ENCODE results near the gene SEMA3G. TPM values are rescaled to one million over a fixed set of nuclear protein-coding genes. Genes with fewer than 3 reads are reported as not detected.
A peak's percentile ranks its signal among the peaks of the same experiment; 100 is the strongest.

The SEMA3G gene
- total RNA-seq, 2 donors from 2014 or later, result 0.08 to 0.82 TPM

DNA sequence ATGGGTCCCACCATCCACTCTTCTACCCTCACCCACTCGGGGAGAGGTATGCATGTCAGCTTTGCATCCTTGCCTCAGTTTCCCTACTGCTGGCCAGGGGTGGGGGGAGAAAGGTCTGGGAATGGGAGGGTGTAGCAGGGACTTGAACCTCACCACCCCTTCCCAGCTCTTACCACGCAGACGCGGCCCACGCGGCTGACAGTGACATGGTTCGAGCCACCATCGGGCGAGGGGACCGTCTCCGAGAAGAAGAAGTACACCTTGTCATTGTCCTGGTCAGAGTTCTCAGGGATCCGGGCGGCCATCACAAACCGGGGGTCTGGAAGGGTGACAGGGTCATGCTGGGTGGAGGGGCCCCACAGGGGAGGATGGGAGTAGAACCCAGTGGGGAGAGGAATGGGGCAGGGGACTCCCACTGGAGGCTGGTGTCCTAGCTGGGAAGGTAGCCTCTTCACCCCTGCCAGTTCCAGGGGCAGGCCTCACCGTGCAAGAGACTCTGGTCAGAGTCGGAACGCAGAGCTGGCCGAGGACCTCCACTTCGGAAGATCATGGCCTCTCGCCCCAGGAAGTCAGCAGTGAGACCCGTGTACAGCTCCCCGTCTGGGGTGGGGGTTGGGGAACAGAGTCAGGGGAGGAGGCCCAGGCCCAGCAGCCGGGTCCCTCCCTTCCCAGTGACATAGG lies 3.7 kb downstream of the SEMA3G start:
- ATAC-seq (replicated peaks), result no peak
- H3K4me1 Mint-ChIP-seq, result no peaks in the 10 kb centered on the region
- no peaks in the 10 kb centered on the region for H3K9me3 Mint-ChIP-seq
- no peak overlapping the region for H3K4me3 Mint-ChIP-seq
- H3K36me3 Mint-ChIP-seq (ENCODE audit: low read depth), result no peaks in the 10 kb centered on the region
- H3K27me3 Mint-ChIP-seq, result no peaks in the 10 kb centered on the region
- H3K27ac Mint-ChIP-seq, result no peak overlapping the region

DNA sequence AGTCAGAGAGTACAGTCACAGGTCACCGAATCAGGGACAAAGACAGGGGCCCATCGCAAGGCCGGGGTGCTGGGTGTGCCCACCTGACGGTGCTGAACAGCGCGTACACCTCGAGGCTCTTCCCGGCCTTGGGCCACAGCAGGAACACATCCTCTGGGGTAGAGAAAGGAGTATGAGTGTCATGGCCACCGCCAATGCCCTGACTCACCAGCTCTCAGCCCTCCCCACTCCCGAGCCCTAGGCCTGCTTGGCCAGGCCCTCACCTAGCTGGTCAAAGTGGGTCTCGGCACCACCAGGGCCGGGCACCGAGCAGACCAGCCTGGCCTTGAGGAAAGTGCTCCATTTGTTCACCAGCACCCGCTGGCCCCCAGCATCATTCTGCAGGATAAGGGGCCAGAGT lies 4.2 kb downstream of the SEMA3G start:
- Mint-ChIP-seq H3K36me3 (ENCODE audit: low read depth) (no peaks in the 10 kb centered on the region), H3K9me3 (no peaks in the 10 kb centered on the region), H3K27me3 (no peaks in the 10 kb centered on the region), H3K4me3 (no peak overlapping the region), H3K4me1 (no peaks in the 10 kb centered on the region), H3K27ac (no peak overlapping the region)
- no peak for ATAC-seq (replicated peaks)

DNA sequence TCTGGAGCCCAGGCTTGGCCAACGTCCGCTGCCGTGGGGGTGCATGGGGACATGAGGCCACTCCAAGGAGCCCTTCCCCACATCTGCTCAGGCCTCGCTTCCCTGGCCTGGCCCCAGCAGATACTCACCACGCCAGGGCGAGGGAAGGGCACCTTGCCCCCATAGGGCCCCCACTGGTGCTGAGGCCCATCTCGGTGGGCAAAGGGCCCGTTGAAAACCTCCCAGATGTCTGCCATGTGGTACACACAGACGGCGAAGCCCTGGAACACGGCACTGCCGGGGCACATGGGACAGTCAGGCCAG lies 4.7 kb downstream of the SEMA3G start:
- Mint-ChIP-seq H3K4me1 (no peaks in the 10 kb centered on the region), H3K9me3 (no peaks in the 10 kb centered on the region), H3K36me3 (ENCODE audit: low read depth) (no peaks in the 10 kb centered on the region), H3K27ac (no peak overlapping the region), H3K4me3 (no peak overlapping the region), H3K27me3 (no peaks in the 10 kb centered on the region)
- ATAC-seq (replicated peaks), result no peak

DNA sequence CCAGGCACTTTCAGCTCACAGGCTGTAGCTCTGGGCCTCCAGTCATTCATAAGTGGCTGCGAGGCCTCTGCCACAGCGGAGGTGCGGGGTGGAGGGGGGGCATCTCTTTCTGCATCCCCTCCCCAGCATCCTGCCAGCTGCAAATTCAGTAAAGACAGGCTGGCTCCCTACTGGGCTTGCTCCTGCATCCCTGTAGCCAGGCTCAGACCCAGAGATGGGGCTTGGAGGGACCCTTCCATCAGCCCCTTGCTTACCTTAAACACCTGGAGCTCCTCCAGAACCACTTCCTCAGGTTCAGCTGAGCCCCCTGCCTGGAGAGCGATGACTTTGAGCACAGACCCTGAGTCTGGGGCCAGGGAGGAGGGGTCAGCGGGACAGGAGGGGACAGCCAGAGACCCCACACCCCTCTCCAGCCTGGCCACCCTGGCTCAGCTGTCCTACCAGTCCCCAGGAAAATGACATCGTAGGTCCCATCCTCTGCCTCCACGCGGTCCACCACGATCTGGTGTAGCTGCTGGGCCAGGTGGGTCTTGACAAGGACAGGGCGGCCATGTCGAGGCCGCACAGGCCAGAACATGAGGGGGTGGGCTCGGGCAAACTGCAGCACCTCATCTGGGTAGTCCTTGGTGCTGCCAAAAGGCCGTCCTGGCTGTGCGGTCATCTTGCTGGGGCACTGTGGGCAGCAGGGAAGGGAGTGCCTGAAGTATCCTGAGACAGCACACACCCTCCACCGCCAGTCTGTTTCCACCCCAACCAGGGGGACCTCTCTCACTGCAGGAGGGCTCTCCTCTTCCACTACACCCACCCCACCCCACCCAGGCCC lies 5.3 kb downstream of the SEMA3G start:
- ATAC-seq (replicated peaks), result no peak
- Mint-ChIP-seq H3K27ac (no peak overlapping the region), H3K4me1 (no peaks in the 10 kb centered on the region), H3K9me3 (no peaks in the 10 kb centered on the region), H3K36me3 (ENCODE audit: low read depth) (no peaks in the 10 kb centered on the region), H3K27me3 (no peaks in the 10 kb centered on the region), H3K4me3 (no peak overlapping the region)

DNA sequence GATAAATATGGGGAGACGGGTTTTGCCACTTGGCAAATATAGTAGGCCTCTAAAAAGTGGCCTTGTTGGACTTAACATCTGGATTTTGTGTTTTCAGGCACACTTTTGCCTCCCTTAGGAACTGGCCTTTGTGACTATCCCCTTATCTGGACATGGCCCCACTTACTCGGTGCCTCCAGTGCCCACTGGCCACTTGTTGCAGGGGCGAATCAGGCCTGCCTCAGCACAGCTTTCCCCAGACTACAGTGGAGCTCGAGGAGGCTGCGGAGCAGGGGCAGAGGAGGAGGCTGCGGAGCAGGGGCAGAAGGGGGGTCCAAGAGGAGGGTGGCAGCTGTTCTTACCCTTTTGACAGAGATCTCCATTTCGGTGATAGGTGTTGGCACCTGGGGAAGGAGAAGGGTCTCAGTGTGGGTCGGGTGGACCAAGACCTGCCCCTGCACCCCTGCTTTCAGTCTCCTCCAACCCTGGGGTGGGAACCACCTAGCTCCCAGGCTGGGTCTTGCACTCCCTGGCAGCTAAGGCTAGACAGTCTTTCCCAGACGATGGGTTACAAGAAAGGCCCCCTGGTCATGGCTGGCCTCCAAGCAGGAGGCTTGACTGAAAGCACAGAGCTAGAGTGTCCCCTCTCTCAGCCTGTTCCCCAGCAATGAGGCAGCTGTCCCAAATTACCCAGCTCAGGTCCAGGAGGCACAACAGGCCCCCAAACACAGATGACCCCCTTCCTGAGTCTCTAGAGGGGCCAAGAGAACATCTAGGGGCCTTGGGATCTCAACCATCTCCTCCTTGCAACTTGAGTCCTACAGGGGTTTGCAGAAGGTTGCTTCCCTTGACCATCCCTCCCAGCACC lies 6.1 kb downstream of the SEMA3G start:
- H3K9me3 Mint-ChIP-seq, result no peaks in the 10 kb centered on the region

DNA sequence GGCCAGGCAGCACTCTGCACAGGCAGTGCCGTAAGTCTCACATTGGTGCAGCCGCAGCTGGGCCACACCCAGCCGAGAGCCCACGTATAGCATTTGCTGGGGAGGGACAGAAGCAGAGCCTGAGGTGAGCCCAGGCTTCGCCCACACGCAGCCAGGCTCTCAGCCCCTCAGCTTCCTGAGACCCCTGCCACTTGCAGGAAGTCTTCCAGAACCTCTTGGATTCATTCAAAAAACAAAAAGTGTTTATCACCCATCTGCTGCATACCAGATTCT lies 6.9 kb downstream of the SEMA3G start:
- Mint-ChIP-seq H3K27ac (no peak overlapping the region), H3K4me3 (no peak overlapping the region), H3K27me3 (no peaks in the 10 kb centered on the region), H3K4me1 (peaks cover 3% of the 10 kb centered on the region), H3K36me3 (ENCODE audit: low read depth) (no peaks in the 10 kb centered on the region), H3K9me3 (no peaks in the 10 kb centered on the region)
- no peak for ATAC-seq (replicated peaks)

More for the DNA sequence above, 6.1 kb downstream of the SEMA3G start:
- Mint-ChIP-seq H3K27ac (no peak overlapping the region), H3K4me3 (no peak overlapping the region), H3K4me1 (no peaks in the 10 kb centered on the region), H3K36me3 (ENCODE audit: low read depth) (no peaks in the 10 kb centered on the region), H3K27me3 (no peaks in the 10 kb centered on the region)
- no peak for ATAC-seq (replicated peaks)

DNA sequence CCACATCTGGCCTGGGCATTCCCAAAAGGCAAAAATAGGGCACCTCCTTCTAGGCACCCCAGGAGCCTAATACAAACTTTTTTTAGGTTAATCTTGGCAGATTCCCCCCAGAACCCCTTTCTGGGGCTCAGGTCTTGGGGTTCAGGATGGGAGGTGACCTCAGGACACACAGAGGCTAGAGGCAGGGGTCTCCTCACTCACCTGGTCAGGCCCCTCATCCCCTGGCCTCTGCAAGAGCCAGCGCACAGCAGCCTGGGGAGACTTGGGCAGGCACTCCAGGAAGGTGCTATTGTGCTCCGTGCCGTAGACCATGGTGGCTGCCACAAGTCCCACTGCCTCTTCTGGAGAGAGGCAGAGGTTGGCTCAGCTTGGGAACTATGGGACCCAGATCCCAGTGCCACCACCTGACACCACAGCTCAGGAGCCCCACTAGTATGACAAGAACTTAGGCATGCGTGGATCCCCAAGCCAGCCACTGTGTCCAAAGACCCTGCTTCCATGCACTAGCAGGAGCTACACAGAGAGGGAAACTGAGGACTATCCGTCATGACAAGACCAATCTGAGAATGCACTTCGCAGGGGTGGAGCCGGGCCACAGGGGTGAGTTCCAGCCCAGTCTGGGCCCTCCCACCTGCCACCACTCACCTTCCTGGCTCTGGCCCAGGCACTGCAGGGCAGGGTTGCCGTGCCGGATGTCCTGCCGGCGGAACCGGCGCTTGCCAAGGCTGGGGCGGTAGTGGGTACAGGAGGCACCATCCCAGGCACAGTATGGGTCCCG lies 7.4 kb downstream of the SEMA3G start:
- no peak overlapping the region for H3K27ac Mint-ChIP-seq
- no peaks in the 10 kb centered on the region for H3K9me3 Mint-ChIP-seq
- H3K36me3 Mint-ChIP-seq (ENCODE audit: low read depth), result no peaks in the 10 kb centered on the region
- ATAC-seq (replicated peaks), result no peak
- no peaks in the 10 kb centered on the region for H3K27me3 Mint-ChIP-seq
- H3K4me3 Mint-ChIP-seq, result no peak overlapping the region
- H3K4me1 Mint-ChIP-seq, result peaks cover 4% of the 10 kb centered on the region

DNA sequence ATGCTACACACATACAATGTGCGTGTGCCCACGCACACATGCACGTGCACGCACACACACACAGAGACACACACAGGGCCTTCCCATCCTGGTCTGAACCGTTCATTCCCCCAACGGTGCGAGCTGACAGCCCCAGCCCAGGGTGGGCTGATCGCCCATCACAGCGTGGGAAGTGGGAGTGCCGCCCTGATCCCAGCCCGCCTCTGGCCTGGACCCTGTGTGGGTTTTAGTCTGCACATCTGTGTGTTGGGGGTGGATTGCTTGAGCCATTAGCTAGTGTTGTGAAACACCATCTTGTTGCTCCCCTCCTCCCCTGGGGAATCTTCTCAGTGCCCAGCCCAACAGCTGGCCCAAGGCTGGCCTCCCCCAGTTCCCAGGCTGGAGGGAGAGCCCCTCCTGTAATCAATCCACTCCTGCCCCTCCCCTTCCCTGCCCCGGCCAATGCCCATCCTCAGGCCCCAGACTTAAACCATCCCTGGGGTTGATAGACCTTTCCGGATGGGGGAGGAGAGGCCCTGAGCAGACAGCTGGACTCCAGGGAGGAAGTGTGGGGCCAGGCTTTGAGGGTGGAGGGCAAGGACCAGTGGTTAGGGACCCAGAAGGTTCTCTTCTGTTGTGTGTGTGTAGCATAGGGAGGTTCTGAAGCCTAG lies 8.3 kb downstream of the SEMA3G start:
- peaks cover 8% of the 10 kb centered on the region for H3K4me1 Mint-ChIP-seq
- no peaks in the 10 kb centered on the region for H3K9me3 Mint-ChIP-seq
- H3K27ac Mint-ChIP-seq, result no peak overlapping the region
- H3K27me3 Mint-ChIP-seq, result no peaks in the 10 kb centered on the region
- no peaks in the 10 kb centered on the region for H3K36me3 Mint-ChIP-seq (ENCODE audit: low read depth)
- H3K4me3 Mint-ChIP-seq, result no peak overlapping the region
- ATAC-seq (replicated peaks), result no peak

DNA sequence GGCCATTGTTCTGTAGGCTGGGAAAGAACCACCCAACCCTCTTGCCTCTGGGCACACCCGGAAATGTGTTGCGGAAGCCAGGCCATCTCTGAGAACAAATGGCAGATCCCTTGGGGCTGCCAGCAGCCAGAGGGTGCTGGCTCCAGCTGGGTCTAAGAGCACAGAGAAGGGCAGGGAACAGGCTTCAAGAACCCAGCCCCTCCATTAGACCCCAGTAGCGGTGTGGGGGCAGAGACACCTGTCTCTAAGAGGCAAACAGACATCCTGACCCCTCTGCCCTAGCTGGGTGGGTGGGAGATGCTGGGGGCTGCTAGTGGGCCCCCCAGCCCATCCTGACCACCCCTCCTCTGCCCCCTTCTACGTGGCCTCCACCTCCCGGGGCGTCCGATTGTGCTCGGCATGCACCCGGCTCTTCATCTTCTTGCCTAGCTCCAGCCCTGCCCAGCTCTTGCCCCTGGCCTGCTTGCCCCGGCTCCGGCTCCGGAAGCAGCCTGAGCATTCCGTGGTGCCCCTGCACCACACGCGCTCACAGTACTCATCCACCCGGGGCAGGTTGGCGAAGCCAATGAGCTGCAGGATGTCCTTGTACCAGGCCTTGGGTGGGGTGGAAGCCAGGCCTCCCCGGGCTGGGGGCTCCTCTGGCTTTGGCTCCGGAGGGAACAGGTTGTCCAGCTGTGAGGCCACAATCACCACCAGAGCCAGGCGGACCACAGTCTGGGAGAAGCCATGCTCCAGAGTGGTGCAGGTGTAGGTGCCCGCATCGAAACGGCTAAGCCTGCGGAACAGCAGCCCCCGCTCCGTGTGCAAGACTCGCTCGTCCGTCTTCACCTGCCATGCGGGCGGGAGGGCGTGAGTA lies 9.4 kb downstream of the SEMA3G start:
- Mint-ChIP-seq H3K9me3 (no peaks in the 10 kb centered on the region), H3K36me3 (ENCODE audit: low read depth) (no peaks in the 10 kb centered on the region), H3K4me3 (no peak overlapping the region), H3K4me1 (peaks cover 8% of the 10 kb centered on the region), H3K27ac (no peak overlapping the region), H3K27me3 (no peaks in the 10 kb centered on the region)
- ATAC-seq (replicated peaks), result no peak

DNA sequence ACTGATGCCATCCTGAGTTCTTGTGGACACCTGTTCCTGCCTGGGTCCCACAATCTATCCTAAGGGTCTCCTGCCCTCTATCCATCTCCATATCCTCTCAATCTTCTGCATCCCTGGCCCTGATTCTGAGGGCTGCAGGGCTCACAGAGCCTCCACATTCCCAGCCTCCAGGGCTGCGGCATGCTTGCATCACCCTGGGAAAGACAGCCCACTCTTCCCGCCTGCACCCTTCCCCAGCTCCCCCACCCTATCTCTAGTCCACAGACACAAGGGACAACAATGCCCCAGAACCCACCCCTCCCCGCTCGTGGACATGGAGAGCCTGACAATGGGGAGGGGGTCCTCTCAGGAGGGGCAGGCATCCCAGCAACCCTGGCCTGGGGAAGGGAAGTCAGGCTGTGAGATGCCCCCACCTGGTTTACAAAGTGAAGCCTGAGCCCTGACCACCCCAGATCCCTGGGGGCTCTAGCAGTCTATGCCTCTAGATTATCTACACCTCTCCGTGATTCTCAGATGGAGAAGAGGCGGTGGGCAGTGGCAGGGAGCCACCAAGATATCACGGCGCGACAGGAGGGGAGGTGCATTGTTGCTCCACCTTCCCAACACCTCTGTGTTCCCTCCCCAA lies 10.3 kb downstream of the SEMA3G start:
- no peak overlapping the region for H3K27ac Mint-ChIP-seq
- peaks cover 8% of the 10 kb centered on the region for H3K4me1 Mint-ChIP-seq
- no peak for ATAC-seq (replicated peaks)
- H3K4me3 Mint-ChIP-seq, result no peak overlapping the region
- no peaks in the 10 kb centered on the region for H3K36me3 Mint-ChIP-seq (ENCODE audit: low read depth)
- H3K27me3 Mint-ChIP-seq, result no peaks in the 10 kb centered on the region
- no peaks in the 10 kb centered on the region for H3K9me3 Mint-ChIP-seq

DNA sequence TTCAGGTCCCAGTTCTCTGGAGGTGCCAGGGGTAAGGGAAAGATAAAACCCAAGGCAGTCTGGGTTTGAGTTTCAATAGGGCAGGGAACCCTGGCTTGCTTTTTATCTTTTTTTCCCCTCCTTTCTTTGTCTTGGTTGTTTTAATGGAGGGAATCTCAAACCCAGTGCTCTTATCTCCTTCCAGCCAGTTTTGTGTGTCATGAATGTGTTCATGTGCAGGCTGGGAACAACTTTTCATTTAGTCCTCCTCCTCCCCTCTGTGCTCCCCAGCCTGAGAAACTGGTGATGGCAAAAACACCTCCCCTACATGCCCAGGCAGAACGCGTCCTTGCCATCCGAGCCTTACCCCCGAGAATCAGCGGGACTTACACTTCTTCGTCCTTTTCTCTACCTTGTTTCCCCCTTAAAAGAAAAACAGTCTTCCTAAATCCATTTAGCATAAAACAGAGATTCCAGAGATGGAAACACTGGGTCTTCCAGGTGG lies 10.9 kb downstream of the SEMA3G start:
- no peaks in the 10 kb centered on the region for H3K36me3 Mint-ChIP-seq (ENCODE audit: low read depth)
- H3K4me3 Mint-ChIP-seq, result no peak overlapping the region
- peak overlapping the region; percentile 27 for H3K27ac Mint-ChIP-seq
- ATAC-seq (replicated peaks), result no peak
- no peaks in the 10 kb centered on the region for H3K9me3 Mint-ChIP-seq
- no peaks in the 10 kb centered on the region for H3K27me3 Mint-ChIP-seq
- peaks cover 8% of the 10 kb centered on the region for H3K4me1 Mint-ChIP-seq

DNA sequence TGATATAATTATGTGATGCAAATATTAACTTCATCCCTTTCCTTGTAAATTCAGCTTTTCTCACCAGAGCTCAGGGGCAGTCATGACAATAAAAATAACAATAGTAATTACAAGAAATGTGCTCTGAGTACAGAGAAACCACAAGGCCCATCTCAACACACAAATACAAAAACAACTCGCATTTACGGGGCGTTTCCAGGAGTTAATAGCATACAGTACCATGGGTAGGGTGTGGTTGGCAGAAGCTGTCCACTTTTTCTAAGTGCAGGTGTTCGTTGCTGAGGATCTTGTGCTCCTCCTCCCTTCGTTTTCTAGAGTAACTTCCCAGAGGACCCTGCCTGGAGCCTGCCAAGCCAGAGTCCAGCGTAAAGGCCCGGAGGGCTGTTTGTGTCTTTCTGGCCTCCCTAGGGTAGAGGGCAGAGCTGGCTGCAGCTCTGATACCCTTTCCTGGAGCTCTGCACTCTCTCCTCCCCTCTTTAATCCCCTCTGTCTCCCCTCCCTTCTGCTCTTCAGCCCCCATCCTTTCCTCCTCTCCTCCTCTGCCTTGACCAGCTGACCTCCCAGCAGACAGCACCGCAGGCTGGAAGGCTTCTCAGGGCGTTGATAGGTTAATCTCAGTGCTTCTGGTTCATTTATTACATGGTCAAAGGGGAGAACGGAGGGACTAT lies 11.4 kb downstream of the SEMA3G start:
- Mint-ChIP-seq H3K4me3 (no peak overlapping the region), H3K27me3 (no peaks in the 10 kb centered on the region), H3K27ac (peak overlapping the region; percentile 27), H3K36me3 (ENCODE audit: low read depth) (no peaks in the 10 kb centered on the region), H3K4me1 (peaks cover 8% of the 10 kb centered on the region), H3K9me3 (no peaks in the 10 kb centered on the region)
- peak; percentile 59 for ATAC-seq (replicated peaks)
